ENCODE results near the gene RHBDD3. TPM values are rescaled to one million over a fixed set of nuclear protein-coding genes. Genes with fewer than 3 reads are reported as not detected.

Gene RHBDD3
- total RNA-seq, 1 donor from 2014 or later = 16.7 TPM

DNA sequence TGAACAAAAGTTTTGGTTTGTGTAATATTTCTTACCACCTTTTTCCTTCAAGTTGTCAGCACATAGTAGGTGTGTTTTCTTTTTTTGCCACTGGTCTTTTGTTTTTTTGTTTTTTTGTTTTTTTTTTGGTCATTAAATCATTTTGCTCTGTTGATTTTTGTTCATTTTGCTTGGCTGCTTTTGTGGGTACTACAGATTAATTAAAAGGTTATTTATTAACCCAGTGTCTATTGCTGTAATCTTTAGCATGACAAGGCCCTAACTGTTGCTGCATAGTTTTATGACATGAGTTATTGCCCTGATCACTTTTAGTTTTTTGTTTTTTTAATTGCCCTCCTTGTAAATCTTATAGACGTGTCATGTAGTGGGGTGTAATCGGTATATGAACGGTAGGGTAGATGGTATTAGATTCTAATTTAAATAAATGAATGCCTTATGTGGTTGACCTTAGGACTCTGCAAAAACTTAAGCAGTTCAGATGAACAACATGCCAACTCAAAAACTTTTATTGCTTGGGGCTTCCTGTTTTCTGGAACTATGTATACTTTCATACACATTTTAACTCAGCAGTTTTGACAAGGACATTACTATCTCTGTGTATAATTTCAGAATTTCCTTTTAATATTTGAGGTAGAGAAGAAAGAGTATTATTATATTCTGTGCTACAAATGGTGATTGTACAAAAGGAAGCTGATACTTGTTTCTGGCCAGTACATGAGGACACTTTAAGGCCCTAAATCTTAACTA lies 8.2 kb upstream of the RHBDD3 start:
- no peak for DNase-seq (ENCODE audit: low spot score)
- intact Hi-C loops (cut with DNase I) = no loop called here

- intact Hi-C loops (cut with DNase I) = no loop called here
- no peak for DNase-seq (ENCODE audit: low spot score)
Measured at GRCh38 chr22:29275167-29275566, 7.4 kb upstream of the RHBDD3 start.

GRCh38 chr22:29272624-29273023 lies 4.8 kb upstream of the RHBDD3 start:
- no peak for DNase-seq (ENCODE audit: low spot score)
- intact Hi-C loops (cut with DNase I) = no loop called here

DNA sequence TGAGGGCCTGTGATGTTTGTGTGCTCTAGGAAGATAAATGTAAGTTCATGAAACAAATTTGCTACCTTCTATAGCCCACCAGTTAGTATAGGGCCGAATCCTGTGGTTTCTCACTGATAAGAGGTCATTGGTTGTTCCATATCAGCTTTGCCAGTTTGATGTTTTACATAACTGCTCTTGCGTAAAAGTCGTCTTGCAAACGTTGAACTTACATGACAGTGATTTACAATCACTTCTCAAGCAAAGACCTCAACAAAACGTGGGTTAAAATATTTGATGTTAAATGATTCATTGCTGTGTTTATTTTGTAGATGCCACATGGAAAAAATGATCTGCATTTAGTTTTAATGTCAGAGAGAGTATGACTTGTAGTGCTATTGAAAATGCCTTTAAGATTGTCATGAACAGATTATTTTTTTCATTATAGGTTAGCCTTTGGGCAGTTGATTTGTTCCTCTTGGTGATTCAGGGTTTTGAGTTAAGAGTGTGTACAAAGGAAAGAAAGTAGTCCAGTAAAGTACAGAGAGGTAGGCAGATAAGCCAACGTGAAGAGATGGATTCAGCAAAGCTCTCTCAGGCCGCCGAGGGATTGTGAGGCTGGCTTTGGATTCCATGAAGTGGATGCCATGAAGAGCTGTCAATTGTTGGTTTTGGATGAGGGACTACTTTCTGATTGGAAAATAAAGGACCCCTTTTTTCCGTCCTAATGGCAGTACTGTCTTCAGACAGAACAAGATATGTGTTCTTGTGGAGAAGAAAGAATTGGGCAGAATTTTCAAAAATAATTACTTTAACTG lies 2.9 kb upstream of the RHBDD3 start:
- no peak for DNase-seq (ENCODE audit: low spot score)
- intact Hi-C loops (cut with DNase I) = no loop called here

DNA sequence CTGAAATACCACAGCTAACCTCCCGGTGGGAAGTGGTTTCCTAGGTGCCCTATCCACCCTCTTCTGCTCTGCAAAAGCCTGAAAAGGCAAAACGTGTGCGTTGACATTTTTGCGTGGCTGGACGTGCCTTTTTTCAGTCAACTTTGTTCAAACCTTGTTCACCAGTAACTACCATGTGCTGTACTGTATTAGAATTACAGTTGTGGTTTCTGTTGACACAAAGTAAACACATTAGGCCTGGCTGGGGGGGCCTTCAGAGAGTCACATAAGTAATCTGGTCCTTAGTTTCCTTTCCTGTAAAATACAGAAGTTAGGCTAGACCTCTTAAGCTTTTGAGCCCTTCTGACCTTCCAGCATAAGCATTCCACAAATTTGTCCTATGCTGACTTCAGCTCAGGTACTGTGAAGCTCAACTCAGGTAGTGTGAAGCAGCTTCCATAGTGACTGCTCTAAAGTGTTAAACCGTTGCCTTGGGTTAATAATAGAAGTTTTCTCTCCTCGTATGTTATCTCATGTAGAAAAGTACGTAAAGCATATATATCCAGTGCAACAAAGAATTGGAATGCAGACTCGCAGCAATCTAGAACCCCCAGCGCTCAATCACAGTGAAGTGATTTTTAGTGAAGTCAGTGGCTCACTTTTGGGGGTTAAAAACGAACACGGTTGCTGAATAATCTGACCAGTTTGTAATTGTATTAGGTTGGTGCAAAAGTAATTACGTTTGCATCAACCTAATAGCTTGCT lies 2.1 kb upstream of the RHBDD3 start:
- DNase-seq (ENCODE audit: low spot score) = no peak
- intact Hi-C loops (cut with DNase I) = loop anchor here (2.0 kb wide), 1 partner anchor 37 kb away; the partner anchor contains the start of gene GAS2L1

- DNase-seq (ENCODE audit: low spot score) = no peak
- intact Hi-C loops (cut with DNase I) = loop anchor here (2.0 kb wide), 1 partner anchor 38 kb away; the partner anchor contains the start of gene GAS2L1
Measured at GRCh38 chr22:29269230-29269604, 1.4 kb upstream of the RHBDD3 start.

- intact Hi-C loops (cut with DNase I) = loop anchor here (2.0 kb wide), 1 partner anchor 38 kb away; the partner anchor contains the start of gene GAS2L1
- DNase-seq (ENCODE audit: low spot score) = peak; percentile 81
Measured at GRCh38 chr22:29268511-29269229, 889 bp upstream of the RHBDD3 start.

- no peak for DNase-seq (ENCODE audit: low spot score)
- intact Hi-C loops (cut with DNase I) = no loop called here
Measured at GRCh38 chr22:29267462-29267857, 321 bp downstream of the RHBDD3 start.

DNA sequence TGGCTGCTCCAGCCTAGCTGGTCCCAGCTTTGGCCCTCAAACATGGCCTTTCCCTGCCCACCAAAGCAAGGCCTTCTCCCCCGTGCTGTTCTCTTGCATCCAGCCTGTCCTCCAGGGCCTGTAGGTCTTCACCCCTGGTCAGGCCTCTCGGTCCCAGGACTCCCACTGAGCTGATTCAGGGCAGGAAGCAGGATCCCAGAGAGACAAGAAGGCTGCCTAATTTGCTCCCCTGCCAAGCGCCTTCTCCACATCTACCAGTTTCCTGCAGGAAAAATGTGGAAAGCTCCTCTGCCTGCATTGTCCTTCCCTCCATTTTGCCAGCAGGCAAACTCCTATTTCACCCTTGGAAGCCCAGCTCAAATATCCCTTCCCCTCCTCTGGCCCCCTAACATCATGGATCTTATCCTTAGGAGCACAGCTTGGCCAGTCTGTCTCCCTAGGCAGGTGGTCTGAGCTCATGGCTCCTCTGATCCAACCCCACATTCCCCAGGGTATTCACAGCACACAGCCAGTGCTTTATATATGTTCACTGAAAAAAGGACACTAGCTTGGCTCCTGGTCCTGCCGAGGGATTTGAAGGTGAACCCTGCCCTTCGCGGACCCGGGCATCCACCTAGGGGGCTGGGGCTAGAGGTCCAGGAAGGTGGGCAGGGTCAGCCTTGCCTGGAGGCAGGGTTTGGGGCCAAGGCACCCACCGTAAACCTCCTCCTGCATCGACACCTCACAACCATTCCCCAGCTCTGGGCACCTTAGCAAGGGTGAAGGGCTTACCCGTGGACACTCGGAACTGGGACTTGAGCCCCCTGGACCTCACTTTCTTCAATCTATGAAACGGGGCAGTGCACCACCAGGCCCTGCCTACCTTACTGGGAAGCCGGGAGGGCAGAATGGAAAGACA lies 968 bp downstream of the RHBDD3 start:
- intact Hi-C loops (cut with DNase I) = no loop called here
- DNase-seq (ENCODE audit: low spot score) = no peak

DNA sequence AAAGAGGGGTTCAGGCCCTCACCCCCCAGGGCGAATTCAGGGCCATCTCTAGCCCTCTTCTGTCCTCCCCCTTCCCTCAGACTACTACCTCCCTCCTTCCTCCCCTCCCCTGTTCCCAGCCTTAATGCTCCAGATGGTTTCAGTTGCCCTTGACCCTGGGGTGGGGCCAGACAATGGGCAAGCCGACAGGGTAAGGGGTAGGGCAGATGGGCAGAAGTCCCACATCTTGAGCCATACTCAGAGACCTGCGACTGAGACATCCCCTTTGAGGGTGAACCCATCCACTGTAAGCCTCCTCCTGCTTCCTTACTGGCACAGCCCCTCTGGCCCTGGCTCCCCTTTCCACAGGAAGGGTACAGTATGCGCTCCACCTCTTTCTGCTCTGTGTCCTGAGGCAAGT lies 1.9 kb downstream of the RHBDD3 start:
- intact Hi-C loops (cut with DNase I) = no loop called here
- no peak for DNase-seq (ENCODE audit: low spot score)

DNA sequence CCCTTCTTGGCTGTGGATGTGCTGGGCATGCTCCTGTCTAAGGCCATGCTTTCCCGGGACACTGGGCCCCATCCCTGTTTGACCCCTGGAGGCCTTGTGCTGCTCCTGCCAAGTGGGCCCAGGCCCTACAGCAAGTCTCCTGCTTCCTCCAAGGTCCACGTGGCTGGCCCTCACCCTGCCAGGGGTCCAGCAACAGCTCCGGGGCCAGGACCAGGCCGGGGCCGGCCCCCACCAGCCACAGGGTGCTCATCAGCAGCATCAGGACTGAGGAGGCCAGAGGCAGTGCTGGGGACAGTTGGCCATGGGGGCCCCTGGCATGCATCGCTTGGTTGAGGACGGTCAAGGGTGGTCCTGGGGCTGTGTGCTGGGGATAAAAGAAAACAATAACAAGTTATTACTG lies 2.5 kb downstream of the RHBDD3 start:
- DNase-seq (ENCODE audit: low spot score) = no peak
- intact Hi-C loops (cut with DNase I) = no loop called here

DNA sequence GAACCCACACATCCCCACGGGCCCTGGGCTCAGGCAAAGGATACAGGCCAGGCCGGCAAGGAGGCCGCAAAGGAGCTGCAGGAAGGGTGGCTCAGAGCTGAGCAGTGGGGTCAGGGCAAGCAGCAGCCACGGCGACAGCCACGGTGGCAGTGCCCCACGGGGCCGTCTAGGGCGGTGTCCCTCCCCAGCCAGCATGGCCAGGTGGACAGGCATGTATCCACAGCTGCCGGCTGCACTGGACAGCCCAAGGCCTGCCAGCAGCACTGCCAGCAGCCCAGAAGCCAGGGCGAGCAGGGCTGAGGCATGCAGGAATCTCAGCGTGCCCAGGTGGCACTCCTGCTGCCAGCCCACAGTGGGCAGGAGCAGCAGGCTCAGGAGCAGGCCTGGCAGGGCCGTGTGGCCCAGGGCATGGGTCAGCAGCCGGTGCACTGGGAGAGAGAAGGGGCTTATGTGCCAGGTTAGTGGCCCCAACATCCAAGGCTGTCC lies 3.9 kb downstream of the RHBDD3 start:
- intact Hi-C loops (cut with DNase I) = no loop called here
- no peak for DNase-seq (ENCODE audit: low spot score)

GRCh38 chr22:29260601-29261315 lies 7.0 kb downstream of the RHBDD3 start:
- DNase-seq (ENCODE audit: low spot score) = no peak
- intact Hi-C loops (cut with DNase I) = no loop called here

- intact Hi-C loops (cut with DNase I) = no loop called here
- no peak for DNase-seq (ENCODE audit: low spot score)
Measured at GRCh38 chr22:29260031-29260560, 7.7 kb downstream of the RHBDD3 start.

- intact Hi-C loops (cut with DNase I) = no loop called here
Measured at GRCh38 chr22:29259253-29259899, 8.4 kb downstream of the RHBDD3 start.

GRCh38 chr22:29258407-29259252 lies 9.2 kb downstream of the RHBDD3 start:
- no peak for DNase-seq (ENCODE audit: low spot score)
- intact Hi-C loops (cut with DNase I) = no loop called here

More at GRCh38 chr22:29259253-29259899, 8.4 kb downstream of the RHBDD3 start:
- DNase-seq (ENCODE audit: low spot score) = no peak

Data from cardiac septum (tissue), 1 donor.